HG03175 (cell line): Measurements from ENCODE around the gene MICU1.
"Not testable (repeated sequence)": the region's sequence is repeated elsewhere in the genome, so short reads cannot be mapped to it uniquely, and the experiment has no call there.

Experiments
- ATAC-seq: cut with Tn5 transposase; IDR thresholded peaks from one replicate; pipeline ENCODE4 v1.9.1; 2021; ENCODE audit warnings: mild to moderate bottlenecking, moderate library complexity; ENCODE audit not compliant: unreplicated experiment

MICU1 gene

GRCh38 chr10:72459301-72459700, 166.6 kb downstream of the MICU1 start:
- ATAC-seq = no peak

GRCh38 chr10:72455889-72456595, 169.8 kb downstream of the MICU1 start:
- no peak for ATAC-seq

GRCh38 chr10:72449941-72450441, 175.9 kb downstream of the MICU1 start:
- ATAC-seq = no peak

- no peak for ATAC-seq
These were observed 180.0 kb downstream of the MICU1 start for GRCh38 chr10:72445851-72446250.

GRCh38 chr10:72442969-72443368, 182.9 kb downstream of the MICU1 start:
- not testable (repeated sequence) for ATAC-seq

GRCh38 chr10:72435570-72435969, 190.3 kb downstream of the MICU1 start:
- no peak for ATAC-seq

GRCh38 chr10:72430936-72431335, 194.9 kb downstream of the MICU1 start:
- ATAC-seq = not testable (repeated sequence)

- no peak for ATAC-seq
These were observed 195.9 kb downstream of the MICU1 start for GRCh38 chr10:72429931-72430330.

GRCh38 chr10:72426986-72427385, 198.9 kb downstream of the MICU1 start:
- no peak for ATAC-seq

GRCh38 chr10:72425133-72425532, 200.7 kb downstream of the MICU1 start:
- ATAC-seq = no peak

- ATAC-seq = no peak
These were observed 201.3 kb downstream of the MICU1 start for GRCh38 chr10:72424561-72424960.

GRCh38 chr10:72423426-72423825, 202.5 kb downstream of the MICU1 start:
- no peak for ATAC-seq

- ATAC-seq = no peak
These were observed 203.9 kb downstream of the MICU1 start for GRCh38 chr10:72421885-72422540.

- ATAC-seq = no peak
These were observed 206.6 kb downstream of the MICU1 start for GRCh38 chr10:72419241-72419640.

- ATAC-seq = no peak
These were observed 207.2 kb downstream of the MICU1 start for GRCh38 chr10:72418679-72419078.

GRCh38 chr10:72417971-72418370, 207.9 kb downstream of the MICU1 start:
- no peak for ATAC-seq

- no peak for ATAC-seq
These were observed 209.2 kb downstream of the MICU1 start for GRCh38 chr10:72416661-72417060.

GRCh38 chr10:72414642-72415041, 211.2 kb downstream of the MICU1 start:
- no peak for ATAC-seq

- no peak for ATAC-seq
These were observed 216.7 kb downstream of the MICU1 start for GRCh38 chr10:72409167-72409566.

- ATAC-seq = no peak
These were observed 217.8 kb downstream of the MICU1 start for GRCh38 chr10:72407927-72408600.

GRCh38 chr10:72407471-72407870, 218.4 kb downstream of the MICU1 start:
- no peak for ATAC-seq

- not testable (repeated sequence) for ATAC-seq
These were observed 230.3 kb downstream of the MICU1 start for GRCh38 chr10:72395581-72395980.
